Left ventricle myocardium inferior (tissue), 1 donor: ENCODE measurements around the gene CD86. TPM values are rescaled to one million over a fixed set of nuclear protein-coding genes. Genes with fewer than 3 reads are reported as not detected.

ENCODE experiments used
- DNase-seq: peaks from one replicate; pipeline ENCODE4 v3.0.0-alpha.2; 2020
- H3K27ac ChIP-seq: fragments of 200-600 bp; replicated peaks from 2 replicates; pipeline ENCODE4 v1.8.0; 2021
- H3K27me3 ChIP-seq: fragments of 200-600 bp; 2 replicates; pipeline ENCODE4 v1.8.0; 2021; ENCODE audit warnings: low read depth
- H3K36me3 ChIP-seq: fragments of 200-600 bp; 2 replicates; pipeline ENCODE4 v1.8.0; 2021
- H3K4me1 ChIP-seq: fragments of 200-600 bp; 2 replicates; pipeline ENCODE4 v1.8.0; 2021
- H3K4me3 ChIP-seq: fragments of 200-600 bp; 2 replicates; pipeline ENCODE4 v1.8.0; 2021; ENCODE audit warnings: mild to moderate bottlenecking, moderate library complexity
- H3K9me3 ChIP-seq: fragments of 200-600 bp; replicated peaks from 2 replicates; pipeline ENCODE4 v1.8.0; 2021
- intact Hi-C: fragments of 100-400 bp; cut with micrococcal nuclease; formaldehyde crosslinking; loops from one replicate; pipeline ENCODE4 v1.11.0; 2022
- total RNA-seq: library from RNA; stranded (reverse); fragmentation: NEBNext Ultra II Directional; extraction: Animal tissue kit (Norgen Biotek cat#: 25700); gene quantifications from one replicate; pipeline ENCODE4 v1.2.1, GENCODE V29; 2021
- TF ChIP-seq, protein P1 (sequence below): fragments of 200-600 bp; IDR thresholded peaks from 2 replicates; pipeline ENCODE4 v1.8.0; 2021; ENCODE audit warnings: antibody characterized with exemption, mild to moderate bottlenecking, borderline replicate concordance
- donor health status: DM: no; HTN: yes; CAD: no; lungs with severe emphysema.

Gene CD86
- total RNA-seq, 1 donor from 2014 or later: 3.6 TPM

GRCh38 chr3:122012821-122013220 is 42.3 kb upstream of the CD86 start:
- H3K27me3 ChIP-seq: peaks cover 9% of the 10 kb centered on the region
- no peaks in the 10 kb centered on the region for H3K36me3 ChIP-seq
- H3K27ac ChIP-seq: no peak overlapping the region
- intact Hi-C loops: no loop called here
- H3K4me1 ChIP-seq: no peaks in the 10 kb centered on the region
- no peak for DNase-seq
- TF ChIP-seq, protein P1, sequence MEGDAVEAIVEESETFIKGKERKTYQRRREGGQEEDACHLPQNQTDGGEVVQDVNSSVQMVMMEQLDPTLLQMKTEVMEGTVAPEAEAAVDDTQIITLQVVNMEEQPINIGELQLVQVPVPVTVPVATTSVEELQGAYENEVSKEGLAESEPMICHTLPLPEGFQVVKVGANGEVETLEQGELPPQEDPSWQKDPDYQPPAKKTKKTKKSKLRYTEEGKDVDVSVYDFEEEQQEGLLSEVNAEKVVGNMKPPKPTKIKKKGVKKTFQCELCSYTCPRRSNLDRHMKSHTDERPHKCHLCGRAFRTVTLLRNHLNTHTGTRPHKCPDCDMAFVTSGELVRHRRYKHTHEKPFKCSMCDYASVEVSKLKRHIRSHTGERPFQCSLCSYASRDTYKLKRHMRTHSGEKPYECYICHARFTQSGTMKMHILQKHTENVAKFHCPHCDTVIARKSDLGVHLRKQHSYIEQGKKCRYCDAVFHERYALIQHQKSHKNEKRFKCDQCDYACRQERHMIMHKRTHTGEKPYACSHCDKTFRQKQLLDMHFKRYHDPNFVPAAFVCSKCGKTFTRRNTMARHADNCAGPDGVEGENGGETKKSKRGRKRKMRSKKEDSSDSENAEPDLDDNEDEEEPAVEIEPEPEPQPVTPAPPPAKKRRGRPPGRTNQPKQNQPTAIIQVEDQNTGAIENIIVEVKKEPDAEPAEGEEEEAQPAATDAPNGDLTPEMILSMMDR: no peak
- no peaks in the 10 kb centered on the region for H3K9me3 ChIP-seq
- no peak overlapping the region for H3K4me3 ChIP-seq

GRCh38 chr3:122013448-122013925 is 41.7 kb upstream of the CD86 start:
- H3K27me3 ChIP-seq: peaks cover 9% of the 10 kb centered on the region
- TF ChIP-seq, protein P1: no peak
- H3K9me3 ChIP-seq: no peaks in the 10 kb centered on the region
- H3K36me3 ChIP-seq: no peaks in the 10 kb centered on the region
- H3K4me3 ChIP-seq: no peak overlapping the region
- no peak for DNase-seq
- H3K4me1 ChIP-seq: no peaks in the 10 kb centered on the region
- intact Hi-C loops: no loop called here
- no peak overlapping the region for H3K27ac ChIP-seq

DNA sequence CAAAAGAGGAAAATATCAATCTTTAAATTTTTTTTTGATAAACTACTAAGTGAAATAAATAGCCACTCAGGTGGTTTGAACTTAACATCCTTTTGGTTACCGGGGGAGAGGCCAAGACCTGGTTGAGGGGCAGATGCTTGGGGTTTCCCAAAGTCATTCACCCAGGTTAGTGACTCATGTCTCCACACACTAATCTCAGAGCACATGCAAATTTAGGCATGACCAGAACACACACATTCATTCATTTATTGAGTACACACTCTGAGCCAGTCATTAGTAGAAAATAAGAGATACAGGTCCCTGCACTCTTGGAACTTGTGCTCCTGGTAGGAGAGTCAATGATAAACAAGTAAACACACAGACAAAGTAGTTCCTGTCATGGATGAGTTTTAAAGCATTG is 40.4 kb upstream of the CD86 start:
- Histone ChIP-seq H3K36me3 (no peaks in the 10 kb centered on the region), H3K27ac (no peak overlapping the region), H3K4me3 (no peak overlapping the region), H3K9me3 (no peaks in the 10 kb centered on the region), H3K27me3 (peaks cover 9% of the 10 kb centered on the region), H3K4me1 (no peaks in the 10 kb centered on the region)
- TF ChIP-seq, protein P1: no peak
- DNase-seq: no peak
- intact Hi-C loops: no loop called here

DNA sequence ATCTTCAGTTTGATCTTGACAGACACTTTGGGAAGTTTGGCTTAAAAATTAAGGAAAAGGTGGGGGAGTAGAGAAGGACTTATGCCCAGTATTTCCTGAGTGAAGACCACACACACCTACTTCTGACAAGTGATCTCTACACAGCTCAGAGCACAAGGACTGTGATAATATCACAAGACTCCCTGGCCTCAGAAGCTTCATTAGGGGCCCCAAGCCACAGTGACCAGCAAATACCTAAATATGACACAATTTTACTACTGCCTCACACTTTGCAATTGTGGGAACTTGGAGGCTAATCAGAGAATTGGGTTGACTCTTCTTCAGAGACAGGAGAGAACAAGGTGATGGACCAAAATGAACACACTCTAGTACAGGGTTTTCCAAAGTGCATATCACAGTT is 35.7 kb upstream of the CD86 start:
- Histone ChIP-seq H3K36me3 (no peaks in the 10 kb centered on the region), H3K27me3 (peaks cover 29% of the 10 kb centered on the region), H3K4me3 (no peak overlapping the region), H3K4me1 (peaks cover 8% of the 10 kb centered on the region), H3K27ac (no peak overlapping the region), H3K9me3 (no peaks in the 10 kb centered on the region)
- TF ChIP-seq, protein P1: no peak
- no peak for DNase-seq
- intact Hi-C loops: no loop called here

- no peak overlapping the region for H3K4me3 ChIP-seq
- intact Hi-C loops: no loop called here
Observed at GRCh38 chr3:122021037-122021436, 34.1 kb upstream of the CD86 start.

More at GRCh38 chr3:122021037-122021436, 34.1 kb upstream of the CD86 start:
- Histone ChIP-seq H3K36me3 (no peaks in the 10 kb centered on the region), H3K4me1 (peaks cover 8% of the 10 kb centered on the region), H3K27ac (no peak overlapping the region), H3K27me3 (peaks cover 25% of the 10 kb centered on the region), H3K9me3 (no peaks in the 10 kb centered on the region)
- TF ChIP-seq, protein P1: no peak
- no peak for DNase-seq
